ENCODE results near the gene DMD.

The DMD gene
- total RNA-seq, result 0 to 2.8 (median 1.2) reads per million in 9 experiments

DNA sequence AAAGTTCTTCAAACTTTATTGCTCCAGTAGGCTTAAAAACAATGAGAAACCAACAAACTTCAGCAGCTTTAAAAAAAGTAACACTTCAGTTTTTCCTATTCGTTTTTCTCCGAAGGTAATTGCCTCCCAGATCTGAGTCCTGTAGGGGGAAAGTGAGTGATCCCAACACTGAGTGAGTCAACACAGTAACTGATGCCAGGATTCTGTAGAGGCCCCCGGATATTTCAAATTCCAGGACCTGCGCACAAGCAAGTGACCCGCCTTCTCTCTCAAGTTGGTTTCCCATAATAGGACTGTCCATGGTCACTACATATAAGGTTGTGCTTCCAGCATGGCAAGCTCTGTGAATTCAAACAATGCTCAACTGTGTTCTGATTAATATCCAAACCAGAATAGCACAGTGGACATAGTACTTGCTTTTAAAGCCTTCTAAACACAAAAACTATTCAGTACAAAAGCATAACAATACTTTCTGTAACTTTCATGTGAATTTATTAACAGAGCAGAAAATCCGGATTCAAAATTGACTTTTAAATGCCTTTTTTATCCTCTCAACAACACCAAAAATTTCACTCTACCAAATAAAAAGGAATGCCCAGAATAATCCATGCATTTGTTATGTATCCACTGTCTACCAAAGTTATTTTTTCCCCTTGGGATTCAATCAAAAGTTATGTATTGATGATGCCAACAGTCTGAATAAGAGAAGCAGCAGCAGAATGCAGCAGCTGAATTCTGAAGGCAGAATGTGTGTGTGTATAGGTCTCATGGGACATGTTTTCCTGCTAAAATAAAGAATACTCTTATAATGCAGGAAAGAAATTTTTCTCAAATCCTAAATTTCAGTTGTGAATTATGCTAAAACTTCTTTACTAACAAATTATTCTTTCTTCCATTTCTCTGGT lies at the start of gene DMD:
DMD (minus strand) TSS at position 194 of the 905 bp plus-strand sequence. CDS start 237 bp downstream, outside the sequence.
- Mint-ChIP-seq H3K27ac (no peak within 1 kb of the TSS), H3K4me1 (ENCODE audit: low read depth in 2 of 2) (no peaks in the 10 kb centered on the region)

DNA sequence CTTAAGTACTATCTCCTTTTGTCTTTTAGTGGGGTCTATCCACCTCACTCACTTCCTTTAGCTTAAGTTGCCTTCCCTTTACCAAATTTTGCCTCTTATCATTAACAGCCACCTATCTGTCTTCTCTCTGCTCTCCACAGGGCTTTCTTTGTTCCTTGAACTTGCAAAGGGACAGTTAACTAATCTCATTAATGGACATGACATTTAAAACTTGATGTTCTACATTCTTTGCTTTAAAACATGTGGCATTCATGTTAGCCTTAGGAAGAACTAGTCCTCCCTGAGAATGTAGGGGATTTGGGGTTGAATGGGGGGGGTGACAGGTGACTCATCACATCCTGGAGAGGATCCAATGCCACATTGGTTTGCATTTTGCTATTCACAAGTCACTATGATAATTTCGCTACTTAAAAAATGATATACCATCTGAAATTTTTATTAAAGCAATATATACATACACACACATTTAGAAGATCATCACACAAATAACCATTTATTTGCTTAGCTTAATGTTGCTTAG lies 41.0 kb upstream of the DMD start:
- Mint-ChIP-seq H3K4me3 (no peak overlapping the region), H3K27me3 (no peaks in the 10 kb centered on the region), H3K9me3 (no peaks in the 10 kb centered on the region), H3K4me1 (ENCODE audit: low read depth in 2 of 2) (no peaks in the 10 kb centered on the region), H3K27ac (no peak overlapping the region), H3K36me3 (ENCODE audit: insufficient read depth) (no peaks in the 10 kb centered on the region)
- ATAC-seq (replicated peaks) (no peak), DNase-seq (no peak)

More for the DNA sequence above, at the start of gene DMD:
- DNase-seq, result no peak
- H3K4me3 Mint-ChIP-seq, result no peak within 1 kb of the TSS
- H3K27me3 Mint-ChIP-seq, result no peaks in the 10 kb centered on the region
- no peak for ATAC-seq (replicated peaks)
- H3K36me3 Mint-ChIP-seq (ENCODE audit: insufficient read depth), result no peaks in the 10 kb centered on the region
- no peaks in the 10 kb centered on the region for H3K9me3 Mint-ChIP-seq

DNA sequence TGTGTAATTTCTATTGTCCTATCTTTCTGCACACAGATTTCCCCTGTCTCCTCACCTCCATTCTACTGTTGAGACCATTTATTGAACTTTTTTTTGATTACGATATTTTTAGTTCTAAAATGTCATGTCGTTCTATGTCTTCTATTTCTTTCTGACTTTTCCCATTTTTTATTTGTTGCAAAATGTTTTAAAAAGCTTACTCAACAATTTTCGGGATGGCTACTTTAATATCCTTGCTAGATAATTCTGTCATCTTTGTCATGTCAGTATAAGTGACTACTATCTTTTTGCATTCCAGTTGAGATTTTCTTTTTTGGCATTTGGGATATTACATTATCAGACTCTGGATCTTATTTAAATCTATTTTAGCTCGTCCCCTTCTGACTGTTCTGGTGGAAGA lies 7.5 kb upstream of the DMD start:
- Mint-ChIP-seq H3K4me1 (ENCODE audit: low read depth in 2 of 2) (no peaks in the 10 kb centered on the region), H3K4me3 (no peak overlapping the region), H3K36me3 (ENCODE audit: insufficient read depth) (no peaks in the 10 kb centered on the region), H3K9me3 (peaks cover 0 to 5% of the 10 kb centered on the region in 2 donors), H3K27ac (no peak overlapping the region), H3K27me3 (no peaks in the 10 kb centered on the region)
- DNase-seq (no peak), ATAC-seq (replicated peaks) (no peak)

DNA sequence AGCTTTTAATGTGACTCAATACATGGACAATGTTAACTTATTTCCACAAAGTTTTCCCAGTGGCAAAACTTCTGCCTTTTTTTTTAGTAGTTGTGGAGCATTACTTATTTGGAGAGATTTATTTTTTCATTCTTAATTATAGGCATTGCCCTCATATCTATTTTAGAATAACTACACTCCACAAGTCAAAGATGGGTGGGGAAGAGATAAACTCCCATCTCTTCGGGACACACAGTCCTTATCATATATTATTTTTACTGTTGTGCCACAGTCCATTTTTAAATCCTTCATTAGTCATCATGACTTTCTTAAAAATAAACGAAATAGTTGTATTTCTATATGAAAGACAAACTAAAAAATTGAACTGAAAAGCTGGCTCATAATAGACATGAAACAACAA lies 1.2 kb downstream of the DMD start:
- Mint-ChIP-seq H3K4me3 (no peak overlapping the region), H3K27ac (no peak overlapping the region), H3K27me3 (no peaks in the 10 kb centered on the region), H3K36me3 (ENCODE audit: insufficient read depth) (no peaks in the 10 kb centered on the region), H3K4me1 (ENCODE audit: low read depth in 2 of 2) (no peaks in the 10 kb centered on the region), H3K9me3 (no peaks in the 10 kb centered on the region)
- DNase-seq (no peak), ATAC-seq (replicated peaks) (no peak)

DNA sequence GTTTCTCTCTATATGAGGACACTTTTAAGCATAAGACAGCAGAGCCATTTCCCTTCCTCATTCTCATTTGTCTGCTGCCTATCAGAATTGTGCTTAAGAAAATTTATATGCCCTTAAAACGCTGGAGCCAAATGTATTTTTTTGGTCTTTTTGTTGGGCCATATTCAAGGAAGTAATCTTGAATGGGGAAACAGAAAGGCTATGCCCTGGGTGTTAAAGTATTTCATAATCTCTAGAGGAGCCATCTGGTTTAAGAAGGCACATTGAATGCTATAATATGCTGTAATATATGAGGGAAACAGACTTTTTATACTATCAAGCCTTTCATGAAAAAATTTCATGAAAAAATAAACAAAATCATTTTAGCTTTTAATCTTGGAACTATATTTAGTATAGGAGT lies 4.3 kb downstream of the DMD start:
- H3K4me1 Mint-ChIP-seq (ENCODE audit: low read depth in 2 of 2), result no peaks in the 10 kb centered on the region
- no peaks in the 10 kb centered on the region for H3K9me3 Mint-ChIP-seq
- H3K36me3 Mint-ChIP-seq (ENCODE audit: insufficient read depth), result no peaks in the 10 kb centered on the region
- H3K27ac Mint-ChIP-seq, result no peak overlapping the region
- ATAC-seq (replicated peaks), result no peak
- DNase-seq, result no peak
- no peak overlapping the region for H3K4me3 Mint-ChIP-seq
- H3K27me3 Mint-ChIP-seq, result no peaks in the 10 kb centered on the region

- no peaks in the 10 kb centered on the region for H3K27me3 Mint-ChIP-seq
- no peaks in the 10 kb centered on the region for H3K4me1 Mint-ChIP-seq (ENCODE audit: low read depth in 2 of 2)
- no peak overlapping the region for H3K27ac Mint-ChIP-seq
- DNase-seq, result no peak
- H3K9me3 Mint-ChIP-seq, result no peaks in the 10 kb centered on the region
- no peak for ATAC-seq (replicated peaks)
- no peaks in the 10 kb centered on the region for H3K36me3 Mint-ChIP-seq (ENCODE audit: insufficient read depth)
- no peak overlapping the region for H3K4me3 Mint-ChIP-seq
Measured at GRCh38 chrX:33205321-33205720, 6.0 kb downstream of the DMD start.

DNA sequence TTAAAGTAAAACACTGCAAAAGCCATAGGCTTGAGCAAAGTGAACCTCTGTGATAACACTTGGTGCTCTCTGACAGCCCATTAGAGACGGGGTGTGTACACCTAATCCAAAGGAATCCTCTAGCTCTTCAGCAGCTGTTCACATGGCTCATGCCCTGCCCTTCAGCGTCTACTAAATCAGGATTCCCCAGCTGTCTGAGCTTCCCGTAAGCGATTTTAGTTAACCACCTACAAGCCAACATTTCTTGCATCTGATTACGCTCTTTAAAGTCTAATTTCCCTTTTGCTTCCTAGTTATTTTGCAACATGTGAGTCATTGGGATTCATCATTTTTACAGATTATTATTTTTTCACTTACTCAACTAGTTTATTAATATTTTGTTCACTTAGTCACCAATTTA lies 6.5 kb downstream of the DMD start:
- DNase-seq (no peak), ATAC-seq (replicated peaks) (no peak)
- Mint-ChIP-seq H3K4me1 (ENCODE audit: low read depth in 2 of 2) (no peaks in the 10 kb centered on the region), H3K27me3 (no peaks in the 10 kb centered on the region), H3K4me3 (no peak overlapping the region), H3K27ac (no peak overlapping the region), H3K9me3 (no peaks in the 10 kb centered on the region), H3K36me3 (ENCODE audit: insufficient read depth) (no peaks in the 10 kb centered on the region)

DNA sequence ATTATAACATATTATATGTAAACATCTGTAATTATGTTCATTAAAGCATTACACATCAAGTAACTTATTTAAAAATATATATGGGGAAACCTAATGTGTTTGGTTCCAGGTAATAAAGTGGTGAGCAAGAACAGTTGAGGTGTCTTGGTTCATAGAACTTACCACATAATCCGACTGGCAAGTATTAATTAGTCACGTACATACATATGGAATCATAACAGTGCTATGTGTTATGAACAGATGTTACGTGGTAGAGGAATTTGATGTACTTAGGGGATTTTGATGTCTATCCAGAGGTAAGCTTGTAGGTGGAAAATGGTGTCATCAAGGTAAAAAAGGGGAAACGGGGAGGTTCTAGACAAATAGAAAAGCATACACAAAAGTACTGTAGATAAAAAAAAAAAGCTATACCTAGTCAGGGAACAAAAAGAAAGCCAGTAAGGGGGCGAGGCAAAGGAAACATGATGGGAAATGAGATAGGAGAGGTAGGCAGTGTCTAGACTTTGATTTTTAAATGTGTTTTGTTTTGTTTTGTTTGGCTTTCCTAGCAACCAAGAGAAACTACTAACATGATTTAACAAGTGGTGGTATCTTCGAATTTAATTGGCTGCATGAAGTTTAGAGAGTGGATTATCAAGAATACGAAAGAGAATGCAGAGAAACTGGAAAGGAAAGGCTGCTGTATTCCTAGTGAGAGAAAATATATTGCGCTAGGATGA lies 12.6 kb downstream of the DMD start:
- H3K4me3 Mint-ChIP-seq, result no peak overlapping the region

DNA sequence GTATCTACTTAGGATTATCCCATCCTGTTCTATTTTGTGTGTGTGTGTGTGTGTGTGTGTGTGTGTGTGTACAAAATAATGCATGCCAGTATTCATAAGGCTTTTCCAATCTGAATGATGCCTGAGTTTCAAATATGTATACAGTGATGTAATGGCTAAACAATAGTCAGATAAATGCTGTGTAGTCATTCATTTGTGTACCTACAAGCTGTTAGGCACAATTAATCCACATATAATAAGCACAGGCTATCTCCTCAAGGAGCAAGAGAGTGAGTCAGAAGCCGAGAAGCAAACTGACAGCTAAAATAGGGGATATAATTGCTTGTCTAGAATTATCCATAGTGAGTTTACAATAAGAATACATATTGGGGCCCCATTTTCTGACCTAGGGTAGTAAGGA lies 15.7 kb downstream of the DMD start:
- H3K36me3 Mint-ChIP-seq (ENCODE audit: insufficient read depth), result no peaks in the 10 kb centered on the region
- H3K4me1 Mint-ChIP-seq (ENCODE audit: low read depth in 2 of 2), result no peaks in the 10 kb centered on the region
- no peak overlapping the region for H3K27ac Mint-ChIP-seq
- no peak for ATAC-seq (replicated peaks)
- H3K9me3 Mint-ChIP-seq, result peaks cover 6 to 14% of the 10 kb centered on the region in 2 donors
- no peaks in the 10 kb centered on the region for H3K27me3 Mint-ChIP-seq
- no peak for DNase-seq
- H3K4me3 Mint-ChIP-seq, result no peak overlapping the region

More for the DNA sequence above, 12.6 kb downstream of the DMD start:
- Mint-ChIP-seq H3K27ac (no peak overlapping the region), H3K27me3 (no peaks in the 10 kb centered on the region), H3K4me1 (ENCODE audit: low read depth in 2 of 2) (no peaks in the 10 kb centered on the region), H3K9me3 (peaks cover 6 to 14% of the 10 kb centered on the region in 2 donors), H3K36me3 (ENCODE audit: insufficient read depth) (no peaks in the 10 kb centered on the region)
- ATAC-seq (replicated peaks) (no peak), DNase-seq (no peak)

DNA sequence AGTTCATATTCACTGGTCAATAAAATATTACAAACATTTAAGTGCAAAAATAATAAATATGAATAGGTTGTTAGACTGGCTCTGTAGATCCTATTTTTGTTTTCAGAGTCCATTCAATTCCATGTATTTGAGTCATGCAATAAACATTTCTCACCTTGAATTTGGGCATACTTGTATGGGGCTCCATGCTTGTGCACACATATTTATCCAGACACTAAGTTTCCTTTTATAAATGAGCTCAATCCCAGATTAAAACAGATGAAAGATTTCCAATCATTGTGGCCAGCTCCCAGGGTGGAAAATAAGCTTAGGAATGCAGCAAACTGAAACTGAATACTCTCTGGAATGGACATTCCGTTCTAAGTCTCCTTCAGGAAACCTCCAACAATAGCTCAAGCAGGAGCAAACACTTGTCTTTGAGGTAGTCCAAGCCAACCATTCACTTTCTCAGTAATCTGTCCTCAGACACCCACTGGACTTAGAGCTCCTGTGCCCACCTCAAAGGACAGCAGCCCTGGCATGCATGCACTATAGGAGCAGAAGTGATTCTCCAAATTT lies 16.4 kb downstream of the DMD start:
- no peaks in the 10 kb centered on the region for H3K4me1 Mint-ChIP-seq (ENCODE audit: low read depth in 2 of 2)
- H3K4me3 Mint-ChIP-seq, result no peak overlapping the region
- H3K27ac Mint-ChIP-seq, result no peak overlapping the region
- H3K9me3 Mint-ChIP-seq, result peaks cover 6 to 14% of the 10 kb centered on the region in 2 donors
- no peaks in the 10 kb centered on the region for H3K27me3 Mint-ChIP-seq
- no peak for ATAC-seq (replicated peaks)
- no peak for DNase-seq
- H3K36me3 Mint-ChIP-seq (ENCODE audit: insufficient read depth), result no peaks in the 10 kb centered on the region

DNA sequence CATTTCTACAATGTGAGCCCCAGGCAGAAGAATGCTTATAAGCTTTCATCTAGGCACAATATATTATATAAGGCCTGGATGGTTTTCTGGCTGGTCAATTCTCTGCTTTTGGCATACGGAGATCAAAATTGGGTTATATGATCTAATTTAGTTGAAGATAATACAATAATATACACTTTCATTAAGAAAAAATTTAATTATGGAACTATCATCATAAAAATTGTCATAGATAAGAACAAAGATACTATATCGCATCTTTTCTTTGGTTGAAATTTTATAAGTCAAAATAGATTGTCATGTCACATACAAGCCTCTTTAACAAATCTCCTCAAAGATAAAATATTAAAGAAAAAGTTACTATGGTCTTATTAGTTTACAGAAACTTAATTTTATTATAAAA lies 17.1 kb downstream of the DMD start:
- Mint-ChIP-seq H3K9me3 (peaks cover 6 to 10% of the 10 kb centered on the region in 2 donors), H3K4me3 (no peak overlapping the region), H3K36me3 (ENCODE audit: insufficient read depth) (no peaks in the 10 kb centered on the region), H3K4me1 (ENCODE audit: low read depth in 2 of 2) (no peaks in the 10 kb centered on the region), H3K27ac (no peak overlapping the region), H3K27me3 (no peaks in the 10 kb centered on the region)
- ATAC-seq (replicated peaks), result no peak
- DNase-seq, result no peak

DNA sequence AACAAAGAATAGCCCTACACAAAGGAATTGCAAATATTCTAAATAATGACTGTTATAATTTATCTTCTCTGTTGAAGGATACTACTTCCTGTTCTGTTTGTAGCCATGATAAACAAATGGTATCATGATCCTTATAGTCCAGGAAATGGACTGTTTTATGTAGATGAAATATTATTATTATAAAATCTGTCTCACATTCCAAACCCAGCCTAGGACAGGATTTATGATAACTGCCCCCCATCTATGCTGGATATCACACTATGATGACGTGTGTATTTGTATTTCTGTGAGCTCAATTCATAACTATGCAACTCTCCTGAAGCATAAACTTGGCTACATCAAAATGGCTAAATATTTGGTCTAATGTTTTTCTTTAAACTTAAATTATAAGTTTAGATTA lies 21.3 kb downstream of the DMD start:
- Mint-ChIP-seq H3K4me3 (no peak overlapping the region), H3K36me3 (ENCODE audit: insufficient read depth) (no peaks in the 10 kb centered on the region), H3K4me1 (ENCODE audit: low read depth in 2 of 2) (no peaks in the 10 kb centered on the region), H3K27ac (no peak overlapping the region), H3K9me3 (peaks cover 0 to 3% of the 10 kb centered on the region in 2 donors), H3K27me3 (no peaks in the 10 kb centered on the region)
- DNase-seq, result no peak
- ATAC-seq (replicated peaks), result no peak

DNA sequence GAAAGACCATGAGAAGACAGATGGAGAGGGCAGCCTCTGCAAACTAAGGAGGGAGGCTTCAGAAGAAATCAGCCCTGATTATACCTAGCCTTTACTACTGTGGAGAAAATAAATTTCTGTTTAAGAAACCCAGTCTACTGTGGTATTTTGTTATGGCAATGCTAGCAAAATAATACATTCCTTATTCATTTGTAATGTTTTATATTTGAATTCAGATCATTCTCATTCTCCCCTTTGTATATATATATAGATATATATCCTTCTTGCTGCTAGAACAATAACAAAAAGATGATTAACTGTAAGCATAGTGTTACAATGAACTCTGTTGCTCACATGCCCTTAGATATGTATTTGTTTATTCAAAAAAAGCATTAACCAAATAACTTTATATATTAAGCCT lies 22.5 kb downstream of the DMD start:
- Mint-ChIP-seq H3K27me3 (no peaks in the 10 kb centered on the region), H3K27ac (no peak overlapping the region), H3K4me3 (no peak overlapping the region), H3K36me3 (ENCODE audit: insufficient read depth) (no peaks in the 10 kb centered on the region), H3K9me3 (peaks cover 0 to 3% of the 10 kb centered on the region in 2 donors), H3K4me1 (ENCODE audit: low read depth in 2 of 2) (no peaks in the 10 kb centered on the region)
- DNase-seq, result no peak
- ATAC-seq (replicated peaks), result no peak
